ELF-1 (cell line): ENCODE results near the gene NPR3.

Experiments
- DNase-seq: peaks from one replicate; pipeline ENCODE4 v3.0.0-alpha.2; 2016; ENCODE audit warnings: low read depth, low spot score

Gene NPR3, protein sequence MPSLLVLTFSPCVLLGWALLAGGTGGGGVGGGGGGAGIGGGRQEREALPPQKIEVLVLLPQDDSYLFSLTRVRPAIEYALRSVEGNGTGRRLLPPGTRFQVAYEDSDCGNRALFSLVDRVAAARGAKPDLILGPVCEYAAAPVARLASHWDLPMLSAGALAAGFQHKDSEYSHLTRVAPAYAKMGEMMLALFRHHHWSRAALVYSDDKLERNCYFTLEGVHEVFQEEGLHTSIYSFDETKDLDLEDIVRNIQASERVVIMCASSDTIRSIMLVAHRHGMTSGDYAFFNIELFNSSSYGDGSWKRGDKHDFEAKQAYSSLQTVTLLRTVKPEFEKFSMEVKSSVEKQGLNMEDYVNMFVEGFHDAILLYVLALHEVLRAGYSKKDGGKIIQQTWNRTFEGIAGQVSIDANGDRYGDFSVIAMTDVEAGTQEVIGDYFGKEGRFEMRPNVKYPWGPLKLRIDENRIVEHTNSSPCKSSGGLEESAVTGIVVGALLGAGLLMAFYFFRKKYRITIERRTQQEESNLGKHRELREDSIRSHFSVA

DNA sequence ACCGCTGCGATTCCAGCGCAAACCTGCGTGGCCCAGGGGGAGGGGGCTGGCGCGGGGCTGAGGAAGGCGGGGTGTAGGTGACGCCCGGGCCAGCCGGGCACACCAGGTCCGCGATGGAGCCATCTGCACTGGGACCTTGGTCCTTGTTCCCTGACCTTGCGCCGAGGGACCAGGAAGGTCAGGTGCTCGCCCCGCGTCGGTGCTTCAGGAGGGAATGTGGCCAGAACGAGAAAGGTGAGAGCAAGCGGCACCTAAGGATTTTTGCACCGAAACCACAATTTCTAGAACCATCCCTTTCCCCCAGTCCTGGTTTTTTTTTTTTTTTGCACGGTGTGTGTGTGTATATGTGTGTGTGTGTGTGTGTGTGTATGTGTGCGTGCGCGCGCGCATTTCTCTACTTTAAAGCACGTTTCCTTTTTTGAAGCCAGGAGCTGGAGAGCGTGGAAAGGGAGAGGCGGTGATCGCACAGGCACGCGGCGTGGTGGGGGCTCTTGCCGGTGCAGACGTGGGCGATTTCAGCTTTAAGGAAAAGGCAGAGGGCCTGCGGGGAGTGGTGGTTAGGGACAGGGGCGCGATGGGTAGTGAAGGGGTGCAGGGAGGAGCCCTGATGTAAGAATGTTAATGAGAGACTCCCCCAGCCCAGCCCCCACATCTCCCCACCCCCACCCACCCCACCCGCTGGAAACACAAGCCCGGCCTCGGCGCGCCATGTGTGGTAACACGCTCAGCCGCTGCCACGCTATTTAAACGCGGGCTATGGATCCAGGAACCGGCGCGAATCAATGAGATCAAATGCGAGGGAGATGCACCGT is at the start of gene NPR3:
TSS of gene NPR3 (plus strand) at position 772 of the 812 bp plus-strand sequence. CDS start 456 bp downstream, outside the sequence.
- no peak for DNase-seq

DNA sequence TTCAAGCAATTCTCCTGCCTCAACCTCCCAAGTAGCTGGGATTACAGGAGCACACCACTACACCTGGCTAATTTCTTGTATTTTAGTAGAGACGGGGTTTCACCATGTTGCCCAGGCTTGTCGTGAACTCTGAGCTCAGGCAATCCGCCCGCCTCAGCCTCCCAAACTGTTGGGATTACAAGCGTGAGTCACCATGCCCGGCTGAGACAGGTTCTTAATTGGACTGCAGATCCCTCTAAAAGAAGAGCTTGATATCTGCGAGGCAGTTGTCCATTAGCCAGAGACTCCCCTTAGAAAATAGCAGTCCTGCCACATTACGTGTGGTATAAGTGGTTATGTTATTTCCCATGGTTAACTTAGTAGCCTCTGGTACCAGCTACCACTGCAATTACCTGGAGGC is 46.6 kb upstream of the NPR3 start:
- no peak for DNase-seq

DNA sequence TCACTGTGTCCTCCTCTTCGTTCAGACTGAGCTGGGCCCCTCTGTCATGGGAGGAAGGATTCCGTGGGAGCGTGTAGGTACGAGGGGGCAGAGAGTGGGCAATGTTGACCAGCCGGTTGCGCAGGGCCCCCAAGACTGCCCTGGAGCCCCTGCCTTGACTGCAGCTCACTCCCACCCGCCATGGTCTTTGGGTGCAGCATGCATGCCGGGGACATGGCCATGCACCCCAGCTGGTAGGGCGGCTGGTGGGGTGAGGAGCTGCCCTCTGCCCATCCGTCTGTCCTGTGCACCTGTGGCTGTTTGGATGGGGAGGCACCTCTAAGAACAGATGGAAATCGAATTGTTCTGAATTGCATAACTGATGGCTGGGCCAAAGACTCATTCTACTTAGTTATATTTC is 42.6 kb upstream of the NPR3 start:
- DNase-seq: no peak

DNA sequence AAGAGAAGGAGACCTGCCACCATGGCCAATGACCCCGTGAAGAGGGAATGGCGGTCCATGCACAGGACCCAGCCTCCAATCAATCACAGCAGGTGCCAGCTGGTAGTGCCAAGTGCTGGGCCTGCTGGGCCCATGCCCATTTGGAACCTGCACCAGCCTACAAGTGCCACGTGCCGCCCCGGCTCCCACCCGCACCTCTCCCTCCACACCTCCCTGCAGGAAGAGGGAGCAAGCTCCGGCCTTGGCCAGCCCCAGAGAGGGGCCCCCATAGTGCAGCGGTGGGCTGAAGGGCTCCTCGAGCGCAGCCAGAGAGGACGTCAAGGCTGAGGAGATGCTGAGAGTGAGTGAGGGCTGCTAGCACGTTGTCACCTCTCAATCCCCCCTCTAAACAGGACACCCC is 37.8 kb upstream of the NPR3 start:
- no peak for DNase-seq

DNA sequence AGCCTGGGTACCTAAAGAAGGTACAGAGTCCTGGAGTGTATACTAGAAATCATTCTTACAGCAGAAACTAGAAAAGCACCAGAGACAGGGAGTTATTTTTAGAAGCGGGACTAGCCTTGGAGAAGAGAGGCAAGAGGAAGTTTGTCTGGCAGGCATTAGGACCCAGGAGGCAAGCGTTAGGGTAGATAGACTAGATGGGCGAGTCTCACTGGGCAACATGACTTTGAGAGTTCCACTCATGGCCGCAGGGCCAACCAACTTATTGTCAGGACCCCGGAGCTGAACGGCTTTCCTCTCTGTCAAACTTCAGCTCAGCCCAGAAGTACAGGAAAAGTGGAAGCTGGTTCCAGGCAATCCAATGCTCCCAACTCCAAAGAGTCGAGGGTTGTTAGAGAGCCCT is 34.1 kb upstream of the NPR3 start:
- DNase-seq: no peak

DNA sequence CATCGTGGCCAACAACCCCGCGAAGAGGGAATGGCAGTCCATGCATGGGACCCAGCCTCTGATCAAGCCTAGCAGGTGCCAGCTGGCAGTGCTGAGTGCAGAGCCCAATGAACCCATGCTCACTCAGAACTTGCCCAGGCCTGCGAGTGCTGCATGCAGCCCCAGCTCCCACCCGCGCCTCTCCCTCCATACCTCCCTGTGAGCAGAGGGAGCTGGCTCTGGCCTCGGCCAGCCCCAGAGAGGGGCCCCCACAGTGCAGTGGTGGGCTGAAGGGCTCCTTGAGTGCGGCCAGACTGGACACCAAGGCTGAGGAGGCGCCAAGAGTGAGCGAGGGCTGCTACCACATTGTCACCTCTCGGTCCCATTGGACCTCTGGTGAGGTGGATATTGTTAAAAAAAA is 32.6 kb upstream of the NPR3 start:
- no peak for DNase-seq

DNA sequence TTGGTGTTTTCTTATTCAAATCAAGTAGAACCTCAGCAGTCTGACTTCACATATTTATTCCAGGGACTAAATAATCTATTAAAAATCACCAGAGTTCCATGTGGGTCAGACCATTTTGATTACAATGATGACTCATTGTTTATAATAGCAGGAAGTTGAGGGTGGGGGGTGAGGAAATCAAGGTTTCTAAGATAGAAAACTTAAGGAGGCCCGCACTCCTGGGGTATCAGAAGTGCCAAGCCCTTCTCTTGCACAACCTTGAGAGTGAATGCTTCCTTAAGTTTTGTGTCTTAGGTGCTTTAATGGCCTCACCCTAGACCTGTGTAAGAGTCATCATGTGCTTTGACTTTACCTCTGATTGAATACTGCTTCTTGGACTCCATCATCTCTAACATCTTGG is 31.9 kb upstream of the NPR3 start:
- DNase-seq: no peak

DNA sequence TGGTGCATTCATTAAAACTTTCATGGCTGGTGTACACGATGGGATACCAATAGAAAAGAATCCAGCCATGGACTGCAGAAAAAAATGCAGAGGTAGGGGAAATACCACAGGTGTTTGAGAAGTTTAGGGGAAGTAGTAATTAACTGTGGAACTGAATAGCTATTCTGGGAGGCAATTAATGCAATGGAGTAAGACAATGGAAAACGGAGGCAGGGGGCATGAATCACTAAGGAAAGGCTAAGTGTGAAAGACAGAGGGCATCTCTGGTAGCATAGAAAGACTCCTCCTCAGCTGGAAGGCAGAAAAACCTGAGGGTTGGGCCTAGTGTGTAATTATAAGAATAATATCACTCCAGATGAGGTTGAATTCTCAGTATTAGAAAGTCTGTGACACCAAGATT is 30.9 kb upstream of the NPR3 start:
- DNase-seq: no peak

DNA sequence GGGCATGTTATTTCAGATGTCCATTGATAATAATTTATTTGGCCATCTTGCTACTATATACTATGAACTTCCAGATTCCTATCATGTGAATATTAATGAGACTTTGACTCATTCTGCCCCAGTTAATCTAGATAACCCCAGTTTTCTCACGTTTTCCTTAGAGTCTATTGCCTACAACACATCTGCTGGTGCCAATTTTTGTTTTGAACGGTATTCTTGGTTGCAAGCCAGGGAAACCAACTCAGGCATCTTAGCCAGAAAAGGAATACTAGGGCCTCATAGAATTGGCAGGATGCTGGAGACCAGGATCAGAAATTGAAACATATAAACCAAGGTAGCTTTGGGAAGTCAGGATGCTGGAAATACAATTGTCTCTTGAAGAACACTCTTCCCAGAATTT is 28.0 kb upstream of the NPR3 start:
- DNase-seq: no peak

DNA sequence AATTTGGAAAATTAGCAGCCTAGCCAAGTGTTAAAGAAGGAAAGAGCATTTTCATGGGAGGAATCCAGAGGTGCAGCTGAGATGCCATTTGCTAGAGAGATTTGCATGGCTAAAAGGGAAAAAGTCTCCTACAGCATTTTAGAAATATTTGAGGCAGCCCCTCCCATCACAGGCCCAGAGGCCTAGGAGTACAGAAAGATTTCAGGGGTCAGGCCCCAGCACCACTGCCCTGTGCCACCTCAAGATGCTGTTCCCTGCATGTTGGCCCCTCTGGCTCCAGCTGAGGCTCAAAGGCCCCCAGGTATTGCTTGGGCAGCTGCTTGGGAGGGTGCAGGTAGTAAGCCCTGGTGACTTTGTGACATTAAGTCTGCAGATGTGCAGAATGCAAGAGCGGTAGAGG is 26.9 kb upstream of the NPR3 start:
- DNase-seq: no peak

DNA sequence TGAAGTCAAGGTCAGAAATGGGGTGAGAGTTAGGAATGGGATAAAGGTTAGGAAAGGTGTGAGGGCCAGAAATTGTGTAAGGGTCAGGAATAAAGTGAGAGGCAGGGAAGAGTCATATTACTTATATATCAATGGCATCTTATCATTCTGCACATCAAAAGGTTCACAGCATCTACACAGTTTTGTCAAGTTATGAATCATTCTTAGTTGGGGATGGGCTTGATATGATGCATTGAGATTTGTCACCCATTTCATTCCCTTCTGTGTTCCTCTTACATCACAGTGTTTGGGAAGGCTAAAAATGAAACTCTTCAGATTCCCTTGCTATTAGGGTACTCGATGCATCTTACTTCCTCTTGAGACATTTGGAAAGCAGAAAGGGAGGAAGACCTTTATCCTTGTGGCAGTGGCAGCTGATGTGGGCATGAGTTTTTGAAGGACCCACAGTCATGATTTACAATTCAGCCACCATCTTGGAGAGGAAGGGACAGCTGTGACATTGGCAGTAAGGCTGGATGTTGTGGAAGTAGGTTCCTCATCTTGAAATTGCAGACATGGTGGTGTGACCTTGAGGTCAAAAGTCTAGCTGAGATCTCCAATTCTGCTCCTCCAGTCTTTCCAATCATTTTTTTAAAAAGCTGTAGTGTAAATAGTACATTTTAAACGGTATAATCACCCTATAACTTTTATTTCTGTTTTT is 24.2 kb upstream of the NPR3 start:
- DNase-seq: no peak

DNA sequence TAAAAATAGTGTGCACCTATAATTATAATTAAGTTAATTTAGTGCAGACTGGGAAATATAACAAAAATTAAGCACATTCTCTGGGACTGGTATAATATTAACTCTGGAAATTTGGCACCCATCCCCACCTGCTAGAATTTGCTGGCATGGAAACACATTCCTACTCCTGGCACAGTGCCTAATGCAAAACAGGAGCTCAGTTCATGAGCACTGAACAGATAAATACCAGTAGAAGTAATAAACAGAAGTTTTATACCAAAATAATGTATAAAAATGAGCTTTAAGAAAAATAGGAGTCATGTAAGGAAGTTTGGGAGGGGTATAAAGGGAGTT is 23.7 kb upstream of the NPR3 start:
- no peak for DNase-seq

DNA sequence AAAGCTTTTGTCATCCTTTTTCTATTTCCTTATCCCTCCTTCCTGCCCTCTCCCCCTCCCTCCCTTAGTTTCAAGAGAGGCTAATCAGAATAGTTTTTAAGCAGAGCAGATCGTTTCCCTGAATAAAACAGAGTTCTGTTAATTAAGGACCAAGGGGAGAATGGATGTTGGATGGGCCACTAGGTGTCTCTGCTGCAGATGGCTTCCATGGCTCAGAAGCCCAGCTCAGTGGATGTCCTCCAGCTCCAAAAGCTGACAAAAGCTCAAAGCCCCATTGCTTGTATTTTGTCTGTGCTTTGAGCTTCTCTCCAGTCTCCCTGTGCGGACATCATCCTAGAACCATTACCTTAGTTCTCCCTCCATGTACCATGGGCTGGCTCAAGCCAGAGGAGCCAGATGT is 21.0 kb upstream of the NPR3 start:
- DNase-seq: no peak

DNA sequence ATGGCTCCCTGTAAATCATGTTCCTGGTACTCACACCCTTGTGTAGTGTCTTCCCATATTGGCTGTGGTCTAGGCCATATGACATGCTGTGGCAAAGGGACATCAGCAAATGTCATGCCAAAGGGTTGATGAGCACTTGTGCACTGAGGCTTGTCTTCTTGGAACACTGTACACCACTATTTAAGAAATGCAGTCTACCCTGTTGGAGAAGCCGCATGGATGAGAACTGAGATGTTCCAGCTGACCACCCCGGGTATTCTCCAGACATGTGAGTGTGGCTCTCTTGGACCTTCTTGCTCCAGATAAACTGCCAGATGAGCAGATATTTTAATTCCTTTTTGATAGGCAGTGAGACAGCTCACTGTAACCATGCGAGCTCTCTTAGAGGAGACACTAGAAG is 20.5 kb upstream of the NPR3 start:
- no peak for DNase-seq

DNA sequence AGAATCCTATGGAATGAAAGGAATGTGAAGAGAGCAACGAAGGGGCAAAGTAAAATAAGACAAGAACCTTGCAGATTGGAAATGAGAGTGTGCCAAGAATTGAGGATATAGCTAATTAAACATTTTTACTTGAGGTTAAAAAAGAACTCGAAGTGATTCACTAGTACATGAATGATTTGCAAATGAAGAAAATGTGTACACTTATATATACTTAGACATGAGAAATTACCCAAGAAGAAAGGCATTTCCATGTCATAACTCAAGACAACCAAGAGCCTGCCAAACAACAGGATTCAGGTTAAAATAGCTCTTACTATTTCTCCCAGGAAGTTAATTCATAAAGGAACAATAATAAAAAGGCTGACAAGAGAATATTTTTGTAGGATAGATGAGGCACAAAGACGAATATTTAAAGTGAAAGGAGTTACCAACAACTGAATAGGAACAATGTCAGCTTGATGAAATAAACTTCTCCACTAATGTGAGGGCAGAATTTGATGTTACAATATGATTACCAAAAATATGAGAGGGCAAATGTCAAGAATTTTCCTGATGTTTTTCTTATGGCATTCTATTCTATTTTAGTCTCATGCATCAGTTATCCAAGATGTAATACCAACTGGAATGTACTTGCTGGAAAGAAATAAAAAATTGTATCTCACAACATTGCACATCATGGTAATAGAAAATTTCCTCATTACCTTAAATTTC is 18.9 kb upstream of the NPR3 start:
- DNase-seq: no peak

DNA sequence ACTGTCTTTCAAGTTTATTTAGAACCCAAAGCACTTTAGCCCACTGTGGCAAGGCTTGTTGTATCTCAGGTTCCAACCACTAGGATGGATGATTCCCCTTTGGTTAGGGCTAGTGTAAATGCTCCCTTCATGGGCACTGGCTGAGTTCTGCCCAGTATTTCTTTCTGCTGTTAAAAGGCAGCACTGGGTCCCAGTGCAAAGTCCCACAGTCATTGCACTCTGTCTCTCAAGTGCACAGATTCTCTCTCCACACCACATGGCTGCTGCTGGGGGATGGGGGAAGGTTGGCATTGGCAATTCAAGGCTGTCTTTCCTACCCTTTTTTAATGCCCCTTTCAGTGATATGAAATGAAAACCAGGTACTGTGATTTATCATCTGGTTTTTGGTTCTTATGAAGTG is 7.2 kb upstream of the NPR3 start:
- DNase-seq: no peak

DNA sequence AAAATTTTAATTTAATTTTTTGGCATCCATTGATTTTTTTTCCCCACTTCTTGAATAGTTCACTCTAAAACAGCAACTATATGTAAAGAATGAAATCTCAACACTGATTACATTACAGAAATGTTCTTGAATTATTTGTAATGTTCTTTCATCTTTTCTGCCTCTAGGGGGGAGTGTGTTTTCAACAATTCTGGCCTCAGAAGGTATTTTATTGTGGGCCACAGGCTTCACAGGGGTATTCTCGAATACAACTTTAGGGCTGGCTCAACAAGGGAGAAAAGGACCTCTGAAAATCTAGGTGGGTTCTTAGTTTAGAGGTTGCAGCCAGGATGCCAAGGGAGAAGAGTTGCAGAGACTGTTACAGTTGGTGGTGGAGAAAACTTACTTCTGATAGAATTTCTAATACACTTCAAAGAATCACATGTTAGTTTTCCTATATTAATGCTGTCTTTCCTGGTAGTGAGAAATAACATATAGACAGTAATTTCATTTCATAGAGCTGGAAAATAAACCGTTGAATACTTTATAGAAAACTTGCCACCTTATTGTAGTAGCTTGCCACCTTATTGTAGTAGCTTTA is 3.6 kb upstream of the NPR3 start:
- DNase-seq: no peak

DNA sequence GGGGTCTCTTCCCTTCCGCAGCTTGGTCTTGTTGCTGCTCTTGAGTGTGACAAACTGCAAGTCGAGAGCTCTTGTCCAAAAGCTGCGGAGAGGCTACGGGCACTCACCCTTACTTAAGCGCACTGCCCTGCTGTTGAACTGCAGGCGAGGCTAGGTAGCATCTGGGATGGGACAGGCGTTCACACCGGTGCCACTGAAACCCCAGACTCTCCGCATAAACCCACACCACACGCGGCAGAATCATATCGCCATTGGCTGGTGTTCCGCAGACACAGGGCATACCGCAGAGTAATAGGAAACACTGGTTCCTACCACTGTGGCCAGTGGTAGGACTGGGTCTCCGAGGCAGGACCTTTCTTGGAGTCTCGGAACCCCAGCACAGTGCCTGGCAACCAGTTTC is 2.2 kb upstream of the NPR3 start:
- peak; percentile 14 for DNase-seq

DNA sequence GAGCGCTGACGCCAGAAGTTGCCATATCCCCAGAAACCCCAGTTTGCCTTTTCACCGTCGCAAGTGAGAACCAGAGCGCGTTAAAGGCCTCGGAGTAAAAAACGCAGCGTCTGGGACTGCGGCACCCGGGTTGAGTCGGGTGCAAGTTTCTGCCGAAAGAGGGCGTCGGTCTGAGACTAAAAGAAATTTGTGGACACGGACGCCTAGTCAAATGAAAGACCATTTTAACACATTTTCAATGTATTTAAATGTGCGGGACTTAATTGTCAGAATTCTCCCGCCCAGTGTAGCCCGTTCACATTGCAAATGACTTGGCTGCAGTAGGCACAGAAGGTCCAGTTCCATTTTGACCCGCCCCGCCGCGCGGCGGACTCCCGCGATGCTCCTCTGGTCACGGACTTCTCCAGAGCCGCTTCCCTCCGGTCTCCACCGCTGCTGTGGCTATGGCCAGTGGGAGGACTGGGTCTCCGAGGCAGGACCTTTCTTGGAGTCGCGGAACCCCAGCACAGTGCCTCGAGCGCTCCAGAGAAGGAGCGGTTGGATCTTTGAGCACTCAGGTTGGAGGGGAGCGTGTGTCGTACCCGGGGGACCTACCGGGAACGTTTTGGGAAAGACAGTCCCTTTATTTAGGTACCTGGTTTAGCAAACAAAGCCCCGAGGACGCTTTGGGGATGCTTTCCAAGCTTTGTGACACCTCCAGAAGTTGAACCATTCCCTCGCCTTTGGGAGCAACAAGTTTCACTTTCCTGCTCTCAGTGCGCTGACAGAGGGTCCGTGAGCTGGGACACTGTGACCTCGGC is 1.2 kb upstream of the NPR3 start:
- peak; percentile 76 for DNase-seq

DNA sequence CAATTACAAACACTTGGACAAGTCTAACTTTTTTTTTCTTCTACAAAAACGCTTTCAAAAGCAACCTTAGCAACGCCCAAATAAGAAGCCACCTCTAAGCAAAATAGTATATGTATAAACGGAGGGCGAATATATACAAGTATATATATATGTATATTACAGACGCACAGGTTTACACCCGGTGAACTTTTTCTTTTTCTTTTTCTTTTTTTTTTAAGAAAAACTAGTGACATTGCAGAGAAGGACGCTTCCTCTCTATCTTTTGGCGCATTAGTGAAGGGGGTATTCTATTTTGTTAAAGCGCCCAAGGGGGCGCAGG is 200 bp downstream of the NPR3 start:
- no peak for DNase-seq
